HG03342 (cell line): Measurements from ENCODE around the gene GPAT3.
A peak's percentile ranks its signal among the peaks of the same experiment; 100 is the strongest.
"Not testable (repeated sequence)": the region's sequence is repeated elsewhere in the genome, so short reads cannot be mapped to it uniquely, and the experiment has no call there.

Source experiments
- ATAC-seq: cut with Tn5 transposase; IDR thresholded peaks from one replicate; pipeline ENCODE4 v1.9.1; 2021; ENCODE audit warnings: mild to moderate bottlenecking, moderate library complexity; ENCODE audit not compliant: unreplicated experiment

GPAT3 gene

DNA sequence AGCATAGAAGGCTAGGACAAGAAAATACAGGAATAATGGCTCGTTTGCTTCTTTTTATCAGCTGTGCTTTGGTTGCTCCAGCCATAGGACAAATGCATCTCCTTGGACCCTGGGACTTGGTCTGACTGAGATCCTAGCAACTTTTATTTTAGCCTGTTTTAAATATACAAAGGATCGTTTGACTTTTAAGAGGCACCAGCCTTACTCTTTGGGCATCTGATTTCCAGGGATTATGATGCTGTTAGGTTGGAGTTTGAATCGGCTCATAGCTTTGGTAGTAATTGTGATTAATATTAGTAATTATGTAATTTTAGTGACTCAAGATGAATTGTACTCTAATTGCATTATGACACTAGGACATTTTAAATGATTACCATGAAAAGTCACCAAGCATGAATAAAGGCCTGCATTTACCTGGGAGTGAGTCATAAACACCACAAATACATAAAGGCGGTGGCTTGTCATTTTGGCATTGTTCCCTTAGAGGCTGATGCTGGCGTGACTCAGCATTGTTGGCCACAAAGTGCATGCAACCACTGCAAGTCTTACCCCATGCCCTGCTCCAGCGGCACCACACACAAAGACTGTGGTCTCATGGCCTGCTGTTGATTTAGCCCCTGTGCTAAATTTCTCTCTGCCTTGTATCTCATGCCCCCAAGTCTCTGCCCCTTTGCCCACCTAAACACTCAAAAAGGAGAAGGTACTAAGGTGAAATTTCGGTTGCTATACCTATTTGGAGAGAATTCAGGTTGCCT, 12.4 kb downstream of the GPAT3 start:
- peak; percentile 94 for ATAC-seq

DNA sequence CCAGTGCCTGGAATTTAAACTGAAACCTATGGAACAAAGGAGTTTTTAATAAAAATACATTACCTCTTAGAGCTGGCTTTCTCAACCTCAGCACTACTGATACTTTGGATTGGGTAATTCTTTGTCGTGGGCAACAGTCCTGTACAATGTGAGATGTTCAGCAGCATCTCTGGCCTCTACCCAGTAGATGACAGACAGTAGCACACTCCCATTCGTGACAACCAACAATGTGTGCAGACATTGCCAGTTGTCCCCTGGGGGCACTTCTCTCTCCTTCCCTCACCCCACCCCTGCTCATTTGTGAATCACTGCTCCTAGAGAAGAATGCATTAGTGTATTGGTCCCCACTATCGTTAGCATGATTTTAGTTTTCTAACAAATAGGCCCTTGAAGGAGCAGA, 16.2 kb downstream of the GPAT3 start:
- no peak for ATAC-seq

DNA sequence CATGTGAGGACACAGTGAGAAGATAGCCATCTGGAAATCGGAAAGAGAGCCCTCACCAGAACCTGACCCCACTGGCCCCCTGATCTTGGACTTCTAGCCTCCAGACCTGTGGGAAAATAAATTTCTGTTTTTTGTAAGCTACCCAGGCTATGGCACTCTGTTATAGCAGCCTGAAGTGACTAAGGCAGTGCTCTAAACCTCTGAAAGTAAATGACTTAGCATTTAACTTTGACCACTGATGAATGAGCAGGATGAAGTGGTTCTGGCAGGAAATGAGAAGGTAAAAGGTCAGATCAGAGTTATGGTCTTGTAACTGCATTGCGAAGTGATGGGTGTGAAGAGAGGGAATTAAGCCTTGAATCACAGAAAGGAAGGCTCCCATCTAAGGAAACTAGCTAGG, 17.0 kb downstream of the GPAT3 start:
- ATAC-seq = peak; percentile 50

DNA sequence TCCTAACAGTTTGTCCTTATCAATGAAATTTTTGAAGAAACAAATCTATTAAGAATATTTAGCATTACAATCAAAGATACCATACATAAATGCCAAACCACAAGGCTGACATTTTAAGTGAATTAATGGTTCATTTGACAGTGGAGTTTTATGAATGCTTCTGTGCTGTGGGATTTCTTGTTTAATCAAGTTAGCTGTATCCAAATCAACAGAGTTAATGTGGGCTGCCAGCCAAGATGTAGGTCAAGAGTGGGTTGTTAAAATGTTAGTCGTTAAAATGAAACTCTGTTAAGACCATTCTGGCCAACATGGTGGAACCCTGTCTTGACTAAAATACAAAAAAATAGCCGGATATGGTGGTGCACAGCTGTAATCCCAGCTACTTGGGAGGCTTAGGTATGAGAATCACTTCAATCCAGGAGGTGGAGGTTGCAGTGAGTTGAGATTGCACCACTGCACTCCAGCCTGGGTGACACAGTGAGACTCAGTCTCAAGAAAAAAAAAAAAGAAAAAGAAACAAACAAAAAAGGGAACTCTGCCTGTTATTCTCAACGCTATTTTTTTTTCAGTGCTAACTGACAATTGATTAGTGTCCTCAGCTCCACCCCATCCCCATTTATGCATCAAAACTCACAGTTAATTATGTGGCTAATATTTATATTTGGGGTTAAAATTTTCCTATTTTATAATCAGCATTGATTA, 20.2 kb downstream of the GPAT3 start:
- ATAC-seq = no peak

DNA sequence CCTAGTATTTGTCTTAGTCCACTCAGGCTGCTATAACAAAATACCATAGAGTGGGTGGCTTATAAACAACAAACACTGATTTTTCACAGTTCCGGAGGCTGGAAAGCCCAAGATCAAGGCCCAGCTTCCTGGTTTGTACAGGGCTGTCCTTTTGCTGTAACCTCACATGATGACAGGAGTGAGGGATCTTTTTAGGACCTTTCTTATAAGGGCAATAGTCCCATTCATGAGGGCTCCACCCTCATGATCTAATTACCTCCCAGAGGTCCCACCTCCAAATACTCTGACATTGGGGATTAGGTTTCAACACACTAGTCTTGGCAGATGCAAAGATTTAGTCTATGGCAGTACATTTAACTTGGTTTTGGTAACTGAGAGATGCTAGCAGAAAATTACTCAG, 20.9 kb downstream of the GPAT3 start:
- no peak for ATAC-seq

DNA sequence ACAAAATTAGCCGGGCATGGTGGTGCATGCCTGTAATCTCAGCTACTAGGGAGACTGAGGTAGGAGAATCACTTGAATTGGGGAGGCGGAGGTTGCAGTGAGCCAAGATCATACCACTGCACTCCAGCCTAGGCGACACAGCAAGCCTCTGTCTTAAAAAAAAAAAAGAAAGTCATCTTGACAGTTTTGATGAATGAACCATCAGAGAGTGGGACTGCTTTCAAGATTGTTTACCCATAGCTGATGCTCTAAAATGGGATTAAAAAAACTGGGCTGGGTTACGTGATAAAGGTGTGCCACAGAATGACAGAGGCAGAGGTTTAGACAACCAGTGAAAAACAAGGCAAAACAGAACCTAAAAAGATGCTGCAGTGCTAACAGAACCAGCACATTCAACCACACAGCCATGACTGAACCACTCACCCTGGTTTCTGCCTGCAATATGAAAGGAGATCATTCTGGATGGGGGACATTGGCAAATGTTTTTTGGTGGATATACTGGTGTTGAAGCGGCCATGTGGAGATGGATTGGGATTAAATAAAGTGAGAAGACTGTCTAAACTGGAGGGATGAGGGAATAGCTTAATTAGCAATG, 22.2 kb downstream of the GPAT3 start:
- no peak for ATAC-seq

DNA sequence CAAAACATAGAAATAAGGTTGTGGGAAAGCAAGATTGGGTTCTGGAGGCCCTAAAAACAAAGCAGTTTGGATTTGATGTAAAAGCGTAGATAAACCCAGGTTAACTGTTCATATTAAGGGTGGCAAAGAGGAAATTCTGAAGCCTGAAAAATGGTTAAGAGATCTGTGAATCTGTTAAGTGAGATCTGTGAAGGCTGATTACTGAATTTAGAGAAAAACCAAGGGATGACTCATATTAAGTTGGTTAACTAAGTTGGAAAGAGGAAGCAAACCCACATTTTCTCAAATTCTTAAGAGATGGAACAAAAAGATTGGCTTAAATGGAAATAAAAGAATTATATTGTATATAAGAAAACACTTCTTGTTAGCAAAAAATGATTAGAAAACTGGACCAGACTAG, 22.8 kb downstream of the GPAT3 start:
- ATAC-seq = no peak

DNA sequence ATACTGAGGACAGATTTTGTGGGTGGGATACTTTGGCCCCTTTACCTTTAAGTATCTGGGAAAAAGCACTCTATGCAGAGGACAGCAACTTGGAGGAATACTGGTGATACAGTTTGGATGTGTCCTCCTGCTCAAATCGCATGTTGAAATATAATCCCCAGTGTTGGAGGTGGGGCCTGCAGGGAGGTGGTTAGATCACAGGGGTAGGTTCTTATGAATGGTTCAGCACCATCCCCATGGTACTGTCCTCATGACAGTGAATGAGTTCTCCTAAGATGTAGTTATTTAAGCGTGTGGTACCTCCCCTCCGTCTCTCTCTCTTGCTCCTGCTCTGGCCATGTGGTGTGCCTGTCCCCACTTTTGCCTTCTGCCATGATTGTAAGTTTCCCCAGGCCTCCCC, 24.6 kb downstream of the GPAT3 start:
- ATAC-seq = no peak

DNA sequence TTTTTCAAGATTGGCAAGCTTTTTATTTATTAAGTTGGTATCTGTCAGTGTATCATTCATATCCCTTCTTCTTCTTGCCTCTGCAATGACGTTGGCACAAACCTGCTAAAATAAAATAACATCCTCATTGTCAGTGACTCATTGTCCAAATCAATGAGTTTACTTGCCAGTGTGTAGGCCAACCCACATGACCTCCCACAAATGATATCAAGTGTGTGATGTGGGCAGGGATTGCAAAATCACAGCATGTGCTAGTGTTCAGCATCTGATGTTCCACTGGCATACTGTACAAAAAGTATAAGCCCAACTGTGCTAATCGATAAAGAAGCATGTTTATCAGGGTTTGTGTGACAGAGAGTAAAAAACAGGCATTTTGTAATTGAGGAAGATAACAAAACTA, 25.5 kb downstream of the GPAT3 start:
- ATAC-seq = no peak

DNA sequence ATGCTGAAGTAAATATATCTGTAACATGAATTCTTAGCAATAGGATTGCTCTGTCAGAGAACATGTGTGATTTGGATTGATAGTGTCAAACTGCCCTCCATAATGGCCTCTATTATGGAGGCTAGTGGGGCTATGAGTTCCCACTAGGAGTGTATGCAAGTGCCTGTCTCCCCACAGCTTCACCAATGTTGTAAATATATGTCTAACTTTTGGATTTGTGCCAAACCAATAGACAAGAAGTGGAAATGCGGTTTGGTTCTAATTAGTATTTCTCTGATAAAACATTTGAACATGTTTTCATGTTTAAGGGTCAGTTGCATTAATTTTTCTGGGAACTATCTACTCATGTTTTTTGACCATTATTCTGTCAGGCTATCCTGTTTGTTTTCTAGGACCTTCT, 28.1 kb downstream of the GPAT3 start:
- ATAC-seq = no peak

DNA sequence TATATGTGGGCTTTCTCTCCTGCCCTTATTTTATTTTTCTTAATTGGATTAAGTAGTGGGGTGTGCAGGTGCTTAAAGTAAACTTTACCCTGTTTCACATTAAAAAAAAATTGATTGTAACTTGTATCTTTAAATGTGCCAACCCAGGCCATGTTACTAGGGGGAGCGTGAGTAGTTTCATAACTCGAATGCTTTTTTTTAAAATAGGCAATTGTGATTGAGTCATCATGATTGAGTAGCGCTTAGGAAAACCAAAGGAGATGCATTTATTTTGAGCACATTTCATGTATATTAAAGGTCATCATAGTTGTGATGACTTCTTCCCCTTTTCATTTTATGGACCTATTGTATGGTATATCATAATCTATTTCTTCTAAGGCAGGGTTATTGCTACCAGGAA, 32.2 kb downstream of the GPAT3 start:
- no peak for ATAC-seq

DNA sequence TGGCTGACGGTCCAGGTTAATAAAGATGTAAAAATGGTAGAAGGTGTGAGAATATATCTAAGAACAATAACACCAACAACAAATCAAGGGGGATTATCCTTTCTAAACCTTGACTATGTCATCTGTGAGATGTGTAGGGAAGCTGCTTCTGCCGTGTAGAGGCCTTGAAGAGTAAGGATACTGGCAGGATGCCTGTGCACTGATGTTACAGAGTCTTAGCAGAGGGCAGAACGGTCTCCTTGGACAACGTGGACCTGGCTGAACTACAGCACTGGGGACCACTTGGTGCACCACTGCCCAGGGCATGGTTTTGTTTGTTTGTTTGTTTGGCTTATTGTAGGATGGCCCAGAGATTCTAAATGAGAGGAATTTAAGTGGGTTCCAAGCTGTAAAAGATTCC, 33.5 kb downstream of the GPAT3 start:
- no peak for ATAC-seq

DNA sequence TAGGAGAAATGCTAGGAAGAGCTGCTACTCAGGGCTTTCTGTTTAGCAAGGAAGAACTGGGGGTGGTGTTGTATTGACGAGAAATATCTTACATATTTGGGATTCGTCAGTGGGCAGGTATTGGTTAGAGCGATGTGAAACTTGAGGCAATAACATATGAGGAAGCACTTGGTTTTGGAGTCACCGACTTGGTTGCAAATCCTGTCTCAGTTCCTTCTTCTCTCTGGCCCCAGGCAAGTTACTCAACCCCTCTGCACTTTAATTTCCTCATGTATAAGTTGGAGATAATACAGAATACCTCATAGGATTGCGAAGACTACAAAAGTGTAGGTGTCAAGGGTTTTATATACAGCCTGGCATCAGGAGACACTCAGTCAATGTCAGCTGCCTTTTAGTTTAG, 34.1 kb downstream of the GPAT3 start:
- peak; percentile 92 for ATAC-seq

DNA sequence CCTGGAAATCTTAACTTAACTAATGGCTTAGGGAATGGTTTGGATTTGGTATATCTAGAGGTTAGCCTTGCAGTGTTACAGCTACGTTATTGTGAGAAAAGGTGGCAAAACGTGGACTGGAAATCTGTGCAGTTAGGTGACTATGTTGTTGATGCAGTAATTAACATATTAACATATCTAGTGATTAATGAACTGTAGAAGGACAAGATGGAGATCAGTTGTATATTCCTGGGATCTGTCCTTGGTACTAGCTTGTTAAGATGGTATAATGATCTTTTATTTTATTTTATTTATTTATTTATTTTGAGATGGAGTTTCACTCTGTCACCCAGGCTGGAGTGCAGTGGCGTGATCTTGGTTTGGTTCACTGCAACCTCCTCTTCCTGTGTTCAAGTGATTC, 36.9 kb downstream of the GPAT3 start:
- ATAC-seq = no peak

DNA sequence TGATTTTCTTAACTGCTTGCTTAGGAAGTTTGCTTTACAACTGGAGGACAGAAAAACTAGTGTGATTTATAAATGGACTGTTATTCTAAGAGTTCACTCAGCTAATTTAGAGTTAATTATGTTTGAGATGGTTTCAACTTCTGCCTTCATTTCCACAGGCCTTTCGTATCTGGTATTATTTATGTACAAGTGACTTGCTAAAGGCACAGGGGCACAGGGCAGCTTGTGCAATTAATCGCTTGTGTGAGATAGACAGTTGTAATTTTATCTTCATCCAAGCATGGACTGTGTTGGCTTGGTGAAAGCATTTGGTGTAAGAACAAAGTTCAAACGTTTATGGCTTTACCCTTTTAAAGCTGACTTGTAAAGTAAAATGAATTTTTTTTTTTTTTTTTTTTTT, 38.3 kb downstream of the GPAT3 start:
- no peak for ATAC-seq

DNA sequence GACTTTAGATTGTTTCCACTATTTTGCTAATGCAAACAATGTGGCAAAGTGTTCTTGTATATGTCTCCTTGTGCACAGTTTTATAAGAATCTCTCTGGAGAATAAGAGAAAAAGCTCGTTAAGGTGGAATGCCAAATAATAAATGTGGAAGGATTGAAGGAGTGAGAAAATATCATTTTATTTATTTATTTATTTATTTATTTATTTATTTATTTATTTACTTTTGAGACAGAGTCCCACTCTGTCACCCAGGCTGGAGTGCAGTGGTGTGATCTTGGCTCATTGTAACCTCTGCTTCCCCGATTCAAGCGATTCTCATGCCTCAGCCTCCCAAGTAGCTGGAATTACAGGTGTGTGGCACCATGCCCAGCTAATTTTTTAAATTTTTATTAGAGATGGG, 40.3 kb downstream of the GPAT3 start:
- ATAC-seq = not testable (repeated sequence)

DNA sequence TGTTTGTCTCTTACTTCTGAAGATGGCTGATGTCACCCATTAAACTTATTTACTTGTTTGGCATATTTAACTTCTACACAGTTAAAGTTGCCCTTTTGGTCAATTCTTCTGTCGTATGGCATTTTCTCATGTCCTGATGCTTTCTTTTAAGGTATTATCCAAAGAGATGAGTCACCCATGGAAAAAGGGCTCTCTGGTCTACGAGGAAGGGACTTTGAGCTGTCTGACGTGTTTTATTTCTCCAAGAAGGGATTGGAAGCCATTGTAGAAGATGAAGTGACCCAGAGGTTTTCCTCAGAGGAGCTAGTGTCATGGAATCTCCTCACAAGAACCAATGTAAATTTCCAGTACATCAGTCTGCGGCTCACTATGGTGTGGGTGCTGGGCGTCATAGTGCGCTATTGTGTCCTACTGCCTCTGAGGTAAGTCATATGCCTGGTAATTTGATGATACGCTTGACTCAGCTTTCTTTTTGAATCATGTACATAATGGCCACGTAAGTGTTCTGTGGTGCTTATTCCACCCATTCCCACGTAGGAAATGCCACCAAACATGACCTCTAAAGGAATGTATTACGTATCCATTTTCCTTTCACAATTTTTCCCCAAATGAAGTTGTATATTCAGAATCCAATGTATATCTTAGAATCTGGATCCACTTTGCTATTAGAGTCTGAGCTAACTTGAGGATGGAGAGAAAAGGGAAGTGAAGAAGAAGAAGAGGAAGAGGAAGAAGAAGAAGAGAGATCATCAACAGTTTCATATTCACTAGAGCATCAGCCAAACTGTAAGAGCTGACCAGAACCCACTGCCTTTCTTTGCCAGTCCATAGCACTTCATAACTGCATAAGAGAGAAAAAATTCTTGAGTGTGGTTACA, 45.7 kb downstream of the GPAT3 start:
- peak; percentile 75 for ATAC-seq

DNA sequence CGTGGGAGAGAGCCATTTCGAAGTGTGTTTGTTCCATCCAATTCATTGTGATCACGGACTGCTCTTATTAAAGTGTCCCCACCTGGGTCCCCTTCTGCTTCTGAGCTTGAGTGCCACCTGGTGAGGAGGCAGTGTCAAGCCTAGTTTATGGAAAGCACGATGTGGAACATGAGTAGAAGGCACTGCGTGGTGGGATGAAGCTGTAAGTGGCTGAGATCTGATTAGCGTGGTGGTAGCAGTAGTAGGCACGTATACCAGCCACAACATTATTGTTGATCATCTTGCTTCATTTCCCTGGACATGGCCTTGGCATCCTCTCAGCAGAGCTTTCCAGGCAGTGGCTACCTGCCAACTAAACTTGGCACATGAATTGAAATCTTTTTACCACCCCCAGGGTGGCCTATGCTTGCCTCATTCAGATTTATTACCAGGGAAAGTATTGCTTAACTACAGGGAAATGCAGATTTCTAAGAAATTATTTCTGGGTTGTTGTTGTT, 46.4 kb downstream of the GPAT3 start:
- no peak for ATAC-seq

DNA sequence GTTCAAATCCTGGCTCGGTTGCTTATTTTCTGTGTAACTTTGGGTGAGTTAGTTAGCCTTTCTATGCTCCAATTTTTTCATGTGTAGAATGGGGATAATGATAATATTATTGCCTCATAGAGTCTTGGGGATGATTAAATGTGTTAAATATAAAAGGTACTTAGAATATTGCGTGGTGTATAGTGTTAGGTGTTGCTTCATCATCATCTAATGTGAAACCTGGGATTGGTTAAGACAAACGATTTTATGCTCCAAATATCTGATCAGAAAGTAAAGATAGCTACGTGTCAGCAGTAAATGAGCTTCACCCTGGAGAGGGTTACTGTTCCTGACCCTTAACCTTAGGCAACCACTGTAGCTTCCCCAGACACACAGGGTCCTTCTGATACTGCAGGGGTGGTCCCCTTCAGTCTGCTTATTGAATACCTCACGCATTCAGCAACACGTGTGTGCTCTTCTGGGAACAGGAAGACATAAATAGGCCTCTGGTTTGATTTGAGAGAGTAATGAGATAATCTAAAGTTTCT, 50.1 kb downstream of the GPAT3 start:
- no peak for ATAC-seq

DNA sequence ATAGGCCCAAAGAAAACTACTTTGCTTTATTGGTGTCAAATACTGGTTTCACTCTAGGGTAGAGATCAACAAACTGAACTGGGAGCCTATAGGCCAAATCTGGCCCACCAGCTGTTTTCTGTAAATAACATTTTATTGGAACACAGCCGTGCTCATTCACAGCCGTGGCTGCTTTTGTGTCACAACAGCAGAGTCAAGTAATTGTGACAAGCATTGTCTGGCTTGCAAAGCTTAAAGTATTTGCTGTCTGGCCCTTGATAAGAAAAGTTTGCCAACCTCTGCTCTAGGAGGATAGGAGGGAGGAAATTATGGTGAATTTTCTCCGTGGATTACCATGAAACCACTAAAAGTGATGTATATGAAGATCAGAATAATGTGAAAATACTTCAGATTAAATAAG, 53.4 kb downstream of the GPAT3 start:
- ATAC-seq = no peak

DNA sequence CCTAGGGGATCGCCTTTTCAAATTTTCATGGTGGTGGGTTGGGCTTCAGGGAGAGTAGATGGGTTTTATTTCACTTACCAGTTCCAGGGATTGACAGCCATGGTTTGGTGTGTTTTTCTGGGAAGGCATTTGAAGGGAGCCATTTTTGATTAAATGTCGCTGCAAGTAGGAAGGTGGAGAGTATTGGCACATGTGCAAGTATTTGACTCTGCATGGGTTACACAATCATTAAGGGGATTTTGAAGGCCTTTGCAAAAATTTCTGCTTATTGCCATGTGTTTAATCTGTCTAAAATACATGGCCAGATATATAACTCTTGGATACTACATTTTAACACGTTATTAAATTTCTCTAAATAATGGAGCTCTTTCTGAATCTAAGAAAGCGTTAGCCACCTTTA, 55.1 kb downstream of the GPAT3 start:
- ATAC-seq = no peak
